ENCODE data around the gene SLC48A1.

GRCh38 chr12:47754881-47755280, 18.2 kb upstream of the SLC48A1 start:
- TF ChIP-seq CTCF (optimal IDR thresholded peaks at IDR 0.05 in 1 of 3, IDR thresholded peaks at IDR 0.05 in 1 of 3, conservative IDR thresholded peaks at IDR 0.05 in 1 of 3; ENCODE audit: extremely low read depth in 1 of 3, insufficient read depth in 2 of 3, low read length in 3 of 3) = no peak
- TF ChIP-seq EZH2 (IDR thresholded peaks at IDR 0.05; ENCODE audit: low read length) = no peak
